HCT116 (cell line): ENCODE measurements around the gene COBL. TPM values are rescaled to one million over a fixed set of nuclear protein-coding genes. Genes with fewer than 3 reads are reported as not detected.

Experiments
- ATAC-seq: fragments of 200-7000 bp; cut with Tn5 transposase; 2 replicates; pipeline ENCODE4 v1.9.1; 2020; ENCODE audit warnings: mild to moderate bottlenecking, moderate library complexity
- BruUV-seq: library from RNA; stranded (reverse); fragments of 400-500 nt; replicated peaks from 2 replicates; lab custom pipeline; 2021; lab: Mats Ljungman, UMichigan
- CTCF ChIA-PET: fragments of 300-600 bp; sonication (Branson Sonifier 250); formaldehyde crosslinking; loops from one replicate; lab custom pipeline; 2021; ENCODE audit warnings: antibody characterized with exemption; lab: Charles Lee
- POLR2A ChIA-PET: fragments of 300-600, 350-600 bp; sonication (Branson Sonifier 250); formaldehyde crosslinking; loops from one replicate; lab custom pipeline; 2021; ENCODE audit warnings: antibody characterized with exemption; lab: Charles Lee
- RAD21 ChIA-PET, 2 experiments: fragments of 300-600 bp; sonication (Branson Sonifier 250); formaldehyde crosslinking; loops; one replicate each; lab custom pipeline; 2023; ENCODE audit warnings: low total read pairs in 2 of 2; ENCODE audit not compliant: uncharacterized antibody in 2 of 2, unreplicated experiment in 2 of 2, low non-redundant PET in 1 of 2; lab: Charles Lee
- DNase-seq: peaks from one replicate; pipeline ENCODE4 v3.0.0-alpha.2; 2010; ENCODE audit warnings: low read depth, low spot score
- H2AFZ ChIP-seq: fragments of 200-600 bp; shearing (Covaris generic), sonication (generic); 2 replicates; pipeline ENCODE4 v1.6.1; 2017; ENCODE audit warnings: low read depth, mixed run types, mixed read lengths, antibody characterized with exemption, low read length; ENCODE audit not compliant: poor library complexity, severe bottlenecking
- H3K27ac ChIP-seq: 2 replicates; pipeline ENCODE4 v1.5.1; 2012; ENCODE audit warnings: low read depth, low read length
- H3K27me3 ChIP-seq: fragments of 200-600 bp; sonication (generic); 2 replicates; pipeline ENCODE4 v1.6.1; 2016; ENCODE audit warnings: mixed run types, low read length, mixed read lengths; ENCODE audit not compliant: insufficient read depth
- H3K36me3 ChIP-seq, 2 experiments: fragments of 200-500 bp in 1 of 2; fragments of 200-600 bp in 1 of 2; sonication (Bioruptor generic) in 1 of 2; sonication (generic) in 1 of 2; 2 replicates each; pipeline versions ENCODE4 v1.5.1 to v1.6.1; 2014 to 2016; ENCODE audit warnings: low read length in 2 of 2, inconsistent platforms in 1 of 2, mixed read lengths in 1 of 2, mixed run types in 1 of 2; ENCODE audit not compliant: insufficient read depth in 2 of 2, control insufficient read depth in 1 of 2
- H3K4me1 ChIP-seq, 2 experiments: fragments of 200-600 bp in 1 of 2; sonication (generic) in 1 of 2; 2 replicates each; pipeline versions ENCODE4 v1.5.1 to v1.6.1; 2012 to 2017; ENCODE audit warnings: low read length in 2 of 2, inconsistent platforms in 1 of 2, mild to moderate bottlenecking in 1 of 2, mixed read lengths in 1 of 2, mixed run types in 1 of 2, moderate library complexity in 1 of 2; ENCODE audit not compliant: insufficient read depth in 2 of 2, control insufficient read depth in 1 of 2
- H3K4me2 ChIP-seq: fragments of 200-600 bp; sonication (generic); 2 replicates; pipeline ENCODE4 v1.6.1; 2017; ENCODE audit warnings: mixed run types, low read length, mixed read lengths
- H3K4me3 ChIP-seq, 2 experiments: fragments of 200-600 bp in 1 of 2; sonication (generic) in 1 of 2; replicated peaks in 1 of 2; 2 replicates each; pipeline ENCODE4 v1.5.1; 2011 to 2016; ENCODE audit warnings: low read length in 2 of 2, control low read depth in 1 of 2, low read depth in 1 of 2, mild to moderate bottlenecking in 1 of 2, mixed read lengths in 1 of 2, mixed run types in 1 of 2
- H3K79me2 ChIP-seq: fragments of 200-600 bp; sonication (generic); 2 replicates; pipeline ENCODE4 v1.6.1; 2017; ENCODE audit warnings: mild to moderate bottlenecking, mixed run types, low read length, moderate library complexity, mixed read lengths; ENCODE audit not compliant: insufficient read depth
- H3K9ac ChIP-seq: fragments of 200-600 bp; sonication (generic); 2 replicates; pipeline ENCODE4 v1.6.1; 2016; ENCODE audit warnings: low read length, mixed read lengths
- H3K9me2 ChIP-seq: fragments of 200-600 bp; sonication (generic), shearing (Covaris generic); 2 replicates; pipeline ENCODE4 v1.6.1; 2017; ENCODE audit warnings: mixed run types, mild to moderate bottlenecking, moderate library complexity; ENCODE audit not compliant: insufficient read depth
- H3K9me3 ChIP-seq, 2 experiments: fragments of 200-500 bp in 1 of 2; fragments of 200-600 bp in 1 of 2; sonication (Bioruptor generic) in 1 of 2; sonication (generic) in 1 of 2; 2 replicates each; pipeline ENCODE4 v1.6.1; 2014 to 2017; ENCODE audit warnings: low read length in 2 of 2, mixed read lengths in 2 of 2, inconsistent platforms in 1 of 2, low read depth in 1 of 2, mild to moderate bottlenecking in 1 of 2, mixed run types in 1 of 2, moderate library complexity in 1 of 2; ENCODE audit not compliant: control insufficient read depth in 1 of 2, insufficient read depth in 1 of 2
- H4K20me1 ChIP-seq: fragments of 200-600 bp; sonication (generic), shearing (Covaris generic); 2 replicates; pipeline ENCODE4 v1.6.1; 2017; ENCODE audit warnings: mixed run types, mild to moderate bottlenecking, moderate library complexity; ENCODE audit not compliant: insufficient read depth
- CBX3 ChIP-seq: IDR thresholded peaks from 2 replicates; pipeline ENCODE4 v1.6.1; 2012; ENCODE audit warnings: low read depth
- CEBPB ChIP-seq: IDR thresholded peaks from 2 replicates; pipeline ENCODE4 v1.6.1; 2012; ENCODE audit warnings: low read depth
- CTCF ChIP-seq, 3 experiments: fragments of 200-600 bp in 1 of 3; sonication (generic) in 1 of 3; IDR thresholded peaks in 2 of 3; conservative IDR thresholded peaks in 1 of 3; 2 replicates each; pipeline ENCODE4 v1.5.1; 2012 to 2017; ENCODE audit warnings: low read depth in 2 of 3, low read length in 2 of 3, antibody characterized with exemption in 1 of 3, borderline replicate concordance in 1 of 3, control low read depth in 1 of 3, mild to moderate bottlenecking in 1 of 3, mixed read lengths in 1 of 3, mixed run types in 1 of 3, moderate library complexity in 1 of 3; ENCODE audit not compliant: insufficient read depth in 1 of 3
- EGR1 ChIP-seq: IDR thresholded peaks from 2 replicates; pipeline ENCODE4 v1.6.1; 2012; ENCODE audit warnings: low read depth
- EZH2phosphoT487 ChIP-seq: fragments of 200-600 bp; IDR thresholded peaks from 2 replicates; pipeline ENCODE4 v1.6.1; 2018; ENCODE audit warnings: antibody characterized with exemption, borderline replicate concordance
- JUND ChIP-seq: IDR thresholded peaks from 2 replicates; pipeline ENCODE4 v1.6.1; 2012
- POLR2A ChIP-seq: IDR thresholded peaks from 2 replicates; pipeline ENCODE4 v1.7.0; 2011; ENCODE audit warnings: borderline replicate concordance; ENCODE audit not compliant: insufficient read depth, insufficient read length; ENCODE audit errors: extremely low read depth
- POLR2AphosphoS5 ChIP-seq: IDR thresholded peaks from 2 replicates; pipeline ENCODE4 v1.6.1; 2011; ENCODE audit warnings: mild to moderate bottlenecking, low read depth, low read length, moderate library complexity
- SP1 ChIP-seq: IDR thresholded peaks from 2 replicates; pipeline ENCODE4 v1.6.1; 2012; ENCODE audit warnings: low read depth
- SRF ChIP-seq: IDR thresholded peaks from 2 replicates; pipeline ENCODE4 v1.6.1; 2012; ENCODE audit warnings: low read depth
- TCF7L2 ChIP-seq: IDR thresholded peaks from 2 replicates; pipeline ENCODE4 v1.7.0; 2011; ENCODE audit warnings: borderline replicate concordance, inconsistent platforms; ENCODE audit not compliant: insufficient read depth, insufficient read length; ENCODE audit errors: extremely low read depth
- YY1 ChIP-seq: IDR thresholded peaks from 2 replicates; pipeline ENCODE4 v1.6.1; 2011; ENCODE audit warnings: low read length, low read depth, moderate library complexity, mild to moderate bottlenecking; ENCODE audit not compliant: insufficient replicate concordance; ENCODE audit errors: extremely low read depth
- intact Hi-C: fragments of 100-400 bp; cut with micrococcal nuclease; formaldehyde crosslinking; loops from 2 replicates; pipeline ENCODE4 v1.10.0; 2022
- total RNA-seq: library from RNA; stranded (reverse); gene quantifications from one replicate; pipeline ENCODE4 v1.2.1, GENCODE V29; 2021; ENCODE audit not compliant: unreplicated experiment
- TF ChIP-seq, protein P1 (sequence below): IDR thresholded peaks from 2 replicates; pipeline ENCODE4 v1.6.1; 2011; ENCODE audit warnings: mild to moderate bottlenecking, low read length, moderate library complexity; ENCODE audit not compliant: insufficient replicate concordance; ENCODE audit errors: extremely low read depth

The COBL gene
- total RNA-seq, 1 experiment from 2014 or later, result 19.3 TPM

GRCh38 chr7:51027935-51028830, 288.4 kb downstream of the COBL start:
- Histone ChIP-seq H3K36me3 (no peaks in the 10 kb centered on the region), H3K4me2 (no peak overlapping the region), H3K79me2 (no peaks in the 10 kb centered on the region), H2AFZ (no peak overlapping the region), H3K4me1 (no peaks in the 10 kb centered on the region), H3K27ac (no peak overlapping the region), H3K9me2 (no peaks in the 10 kb centered on the region), H4K20me1 (no peaks in the 10 kb centered on the region), H3K4me3 (no peak overlapping the region), H3K9ac (no peak overlapping the region), H3K27me3 (no peaks in the 10 kb centered on the region), H3K9me3 (no peaks in the 10 kb centered on the region)
- intact Hi-C loops, result no loop called here
- BruUV-seq, result no TSS peak
- TF ChIP-seq CEBPB (no peak), EGR1 (no peak), SP1 (no peak), CTCF (IDR thresholded peaks at IDR 0.05 in 2 of 3, conservative IDR thresholded peaks at IDR 0.05 in 1 of 3; ENCODE audit: borderline replicate concordance in 1 of 3, insufficient read depth in 1 of 3, low read depth in 2 of 3, low read length in 2 of 3) (no peak), TCF7L2 (no peak), JUND (no peak), YY1 (no peak), POLR2AphosphoS5 (no peak), POLR2A (no peak), EZH2phosphoT487 (no peak), CBX3 (no peak), SRF (no peak)
- TF ChIP-seq, protein P1, sequence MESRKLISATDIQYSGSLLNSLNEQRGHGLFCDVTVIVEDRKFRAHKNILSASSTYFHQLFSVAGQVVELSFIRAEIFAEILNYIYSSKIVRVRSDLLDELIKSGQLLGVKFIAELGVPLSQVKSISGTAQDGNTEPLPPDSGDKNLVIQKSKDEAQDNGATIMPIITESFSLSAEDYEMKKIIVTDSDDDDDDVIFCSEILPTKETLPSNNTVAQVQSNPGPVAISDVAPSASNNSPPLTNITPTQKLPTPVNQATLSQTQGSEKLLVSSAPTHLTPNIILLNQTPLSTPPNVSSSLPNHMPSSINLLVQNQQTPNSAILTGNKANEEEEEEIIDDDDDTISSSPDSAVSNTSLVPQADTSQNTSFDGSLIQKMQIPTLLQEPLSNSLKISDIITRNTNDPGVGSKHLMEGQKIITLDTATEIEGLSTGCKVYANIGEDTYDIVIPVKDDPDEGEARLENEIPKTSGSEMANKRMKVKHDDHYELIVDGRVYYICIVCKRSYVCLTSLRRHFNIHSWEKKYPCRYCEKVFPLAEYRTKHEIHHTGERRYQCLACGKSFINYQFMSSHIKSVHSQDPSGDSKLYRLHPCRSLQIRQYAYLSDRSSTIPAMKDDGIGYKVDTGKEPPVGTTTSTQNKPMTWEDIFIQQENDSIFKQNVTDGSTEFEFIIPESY, result no peak
- DNase-seq (no peak), ATAC-seq (no peak)
- CTCF ChIA-PET, result no interaction called here
- POLR2A ChIA-PET, result no interaction called here
- RAD21 ChIA-PET, result no interaction called here
